HEK293T (cell line): Measurements from ENCODE around the gene RSRC1.

Experiments
- BHLHE40 ChIP-seq: fragments of 450-650 bp; IDR thresholded peaks from 2 replicates; pipeline ENCODE4 v1.6.1; 2016; ENCODE audit warnings: mild to moderate bottlenecking, moderate library complexity, borderline replicate concordance
- FOXA1 ChIP-seq: fragments of 450-650 bp; IDR thresholded peaks from 2 replicates; pipeline ENCODE4 v1.6.1; 2016; ENCODE audit warnings: mild to moderate bottlenecking
- FOXK2 ChIP-seq: fragments of 450-650 bp; IDR thresholded peaks from 2 replicates; pipeline ENCODE4 v1.6.1; 2016; ENCODE audit warnings: mild to moderate bottlenecking
- FOXM1 ChIP-seq: fragments of 450-650 bp; IDR thresholded peaks from 2 replicates; pipeline ENCODE4 v1.6.1; 2017; ENCODE audit warnings: mild to moderate bottlenecking, borderline replicate concordance
- NFRKB ChIP-seq: fragments of 450-650 bp; IDR thresholded peaks from 2 replicates; pipeline ENCODE4 v1.6.1; 2016; ENCODE audit warnings: mild to moderate bottlenecking, moderate library complexity
- SUZ12 ChIP-seq: fragments of 450-650 bp; IDR thresholded peaks from 2 replicates; pipeline ENCODE4 v1.6.1; 2016; ENCODE audit warnings: mild to moderate bottlenecking
- ZNF384 ChIP-seq: fragments of 450-650 bp; IDR thresholded peaks from 2 replicates; pipeline ENCODE4 v1.6.1; 2016

DNA sequence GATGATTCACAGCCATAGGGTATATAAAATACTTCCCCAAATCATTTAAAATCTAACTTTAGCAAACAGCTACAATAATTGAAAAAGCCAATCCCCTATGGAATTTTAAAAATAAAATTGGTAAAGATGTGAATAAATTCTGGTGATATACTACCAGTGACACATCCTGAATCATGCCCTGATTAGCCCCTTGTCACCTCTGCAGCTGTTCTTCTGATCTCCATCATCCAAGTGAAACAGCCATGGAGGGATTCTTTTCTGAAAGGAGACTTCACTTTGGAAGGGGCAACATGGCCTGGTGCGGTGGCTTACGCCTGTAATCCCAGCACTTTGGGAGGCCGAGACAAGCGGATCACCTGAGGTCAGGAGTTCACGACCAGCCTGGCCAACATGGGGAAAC lies 345.5 kb downstream of the RSRC1 start:
- TF ChIP-seq NFRKB (no peak), FOXK2 (no peak), FOXA1 (no peak), SUZ12 (no peak), FOXM1 (no peak), ZNF384 (no peak), BHLHE40 (no peak)
